A549 (cell line): ENCODE results near the gene PGM2L1.

Source experiments
- CBX2 ChIP-seq: fragments of 200-600 bp; sonication (generic); IDR thresholded peaks from 2 replicates; pipeline ENCODE4 v1.6.1; 2016; ENCODE audit warnings: low read depth, mild to moderate bottlenecking, borderline replicate concordance
- CHD4 ChIP-seq: fragments of 200-600 bp; sonication (generic); IDR thresholded peaks from 2 replicates; pipeline ENCODE4 v1.6.1; 2016; ENCODE audit warnings: antibody characterized with exemption, mild to moderate bottlenecking, borderline replicate concordance
- CTCF ChIP-seq: fragments of >200 bp; sonication (Bioruptor Twin); formaldehyde crosslinking; IDR thresholded peaks from 3 replicates; pipeline ENCODE4 v1.5.1; 2016
- EP300 ChIP-seq, 2 experiments: fragments of >200 bp; sonication (Bioruptor Twin); formaldehyde crosslinking; IDR thresholded peaks; 2 replicates in 1 of 2; 3 replicates in 1 of 2; pipeline ENCODE4 v1.6.1; 2016 to 2017
- FOSB ChIP-seq: fragments of 250-450 bp; sonication (Bioruptor Pico); IDR thresholded peaks from 2 replicates; pipeline ENCODE4 v1.5.0; 2020; ENCODE audit warnings: mild to moderate bottlenecking, moderate library complexity
- KDM5A ChIP-seq: fragments of 200-600 bp; sonication (generic); IDR thresholded peaks from 2 replicates; pipeline ENCODE4 v1.6.1; 2016; ENCODE audit warnings: antibody characterized with exemption, mild to moderate bottlenecking
- MAX ChIP-seq: IDR thresholded peaks from 2 replicates; pipeline ENCODE4 v1.6.1; 2012
- NR3C1 ChIP-seq: fragments of >200 bp; sonication (Bioruptor Twin); formaldehyde crosslinking; IDR thresholded peaks from 3 replicates; pipeline ENCODE4 v1.6.1; 2017
- POLR2A ChIP-seq: IDR thresholded peaks from 2 replicates; pipeline ENCODE4 v1.6.1; 2012; ENCODE audit warnings: mild to moderate bottlenecking, low read length
- POLR2AphosphoS2 ChIP-seq: conservative IDR thresholded peaks from 2 replicates; pipeline ENCODE4 v1.6.1; 2012; ENCODE audit warnings: low read length, improper control_type of control experiment, inconsistent platforms
- RAD21 ChIP-seq, 2 experiments: fragments of >200 bp in 1 of 2; sonication (Bioruptor Twin) in 1 of 2; formaldehyde crosslinking in 1 of 2; IDR thresholded peaks in 1 of 2; conservative IDR thresholded peaks in 1 of 2; 2 replicates in 1 of 2; 3 replicates in 1 of 2; pipeline ENCODE4 v1.6.1; 2012 to 2018; ENCODE audit warnings: inconsistent platforms in 1 of 2
- RCOR1 ChIP-seq: fragments of 150-350 bp; IDR thresholded peaks from 2 replicates; pipeline ENCODE4 v1.6.1; 2014; ENCODE audit warnings: antibody characterized with exemption, low read length, low read depth
- REST ChIP-seq: fragments of 200-600 bp; sonication (generic); IDR thresholded peaks from 2 replicates; pipeline ENCODE4 v1.6.1; 2016; ENCODE audit warnings: antibody characterized with exemption, mild to moderate bottlenecking, moderate library complexity
- RFX5 ChIP-seq: fragments of 450-650 bp; IDR thresholded peaks from 2 replicates; pipeline ENCODE4 v1.7.1; 2014; ENCODE audit warnings: antibody characterized with exemption, mild to moderate bottlenecking, moderate library complexity

- no peak for TF ChIP-seq REST
- no peak for TF ChIP-seq CTCF
- no peak for TF ChIP-seq MAX
- no peak for TF ChIP-seq FOSB (CRISPR knock-in tag)
- TF ChIP-seq NR3C1: no peak
- TF ChIP-seq RFX5: no peak
- TF ChIP-seq RAD21 (conservative IDR thresholded peaks at IDR 0.05 in 1 of 2, IDR thresholded peaks at IDR 0.05 in 1 of 2): no peak
- TF ChIP-seq RCOR1: no peak
- TF ChIP-seq POLR2A: no peak
- TF ChIP-seq EP300 (IDR thresholded peaks at IDR 0.05): no peak
- TF ChIP-seq POLR2AphosphoS2: no peak
- TF ChIP-seq KDM5A: no peak
- TF ChIP-seq CHD4: no peak
- TF ChIP-seq CBX2: no peak
Observed at GRCh38 chr11:74282421-74282820, 115.8 kb downstream of the PGM2L1 start.
